HCT116 (cell line): Measurements from ENCODE around the gene CTSH. TPM values are rescaled to one million over a fixed set of nuclear protein-coding genes. Genes with fewer than 3 reads are reported as not detected.

Experiments
- ATAC-seq: fragments of 200-7000 bp; cut with Tn5 transposase; 2 replicates; pipeline ENCODE4 v1.9.1; 2020; ENCODE audit warnings: mild to moderate bottlenecking, moderate library complexity
- BruUV-seq: library from RNA; stranded (reverse); fragments of 400-500 nt; replicated peaks from 2 replicates; lab custom pipeline; 2021; lab: Mats Ljungman, UMichigan
- CTCF ChIA-PET: fragments of 300-600 bp; sonication (Branson Sonifier 250); formaldehyde crosslinking; loops from one replicate; lab custom pipeline; 2021; ENCODE audit warnings: antibody characterized with exemption; lab: Charles Lee
- POLR2A ChIA-PET: fragments of 300-600, 350-600 bp; sonication (Branson Sonifier 250); formaldehyde crosslinking; loops from one replicate; lab custom pipeline; 2021; ENCODE audit warnings: antibody characterized with exemption; lab: Charles Lee
- RAD21 ChIA-PET, 2 experiments: fragments of 300-600 bp; sonication (Branson Sonifier 250); formaldehyde crosslinking; loops; one replicate each; lab custom pipeline; 2023; ENCODE audit warnings: low total read pairs in 2 of 2; ENCODE audit not compliant: uncharacterized antibody in 2 of 2, unreplicated experiment in 2 of 2, low non-redundant PET in 1 of 2; lab: Charles Lee
- DNase-seq: peaks from one replicate; pipeline ENCODE4 v3.0.0-alpha.2; 2010; ENCODE audit warnings: low read depth, low spot score
- H2AFZ ChIP-seq: fragments of 200-600 bp; shearing (Covaris generic), sonication (generic); 2 replicates; pipeline ENCODE4 v1.6.1; 2017; ENCODE audit warnings: low read depth, mixed run types, mixed read lengths, antibody characterized with exemption, low read length; ENCODE audit not compliant: poor library complexity, severe bottlenecking
- H3K27ac ChIP-seq: 2 replicates; pipeline ENCODE4 v1.5.1; 2012; ENCODE audit warnings: low read depth, low read length
- H3K27me3 ChIP-seq: fragments of 200-600 bp; sonication (generic); 2 replicates; pipeline ENCODE4 v1.6.1; 2016; ENCODE audit warnings: mixed run types, low read length, mixed read lengths; ENCODE audit not compliant: insufficient read depth
- H3K36me3 ChIP-seq, 2 experiments: fragments of 200-500 bp in 1 of 2; fragments of 200-600 bp in 1 of 2; sonication (Bioruptor generic) in 1 of 2; sonication (generic) in 1 of 2; 2 replicates each; pipeline versions ENCODE4 v1.5.1 to v1.6.1; 2014 to 2016; ENCODE audit warnings: low read length in 2 of 2, inconsistent platforms in 1 of 2, mixed read lengths in 1 of 2, mixed run types in 1 of 2; ENCODE audit not compliant: insufficient read depth in 2 of 2, control insufficient read depth in 1 of 2
- H3K4me1 ChIP-seq, 2 experiments: fragments of 200-600 bp in 1 of 2; sonication (generic) in 1 of 2; 2 replicates each; pipeline versions ENCODE4 v1.5.1 to v1.6.1; 2012 to 2017; ENCODE audit warnings: low read length in 2 of 2, inconsistent platforms in 1 of 2, mild to moderate bottlenecking in 1 of 2, mixed read lengths in 1 of 2, mixed run types in 1 of 2, moderate library complexity in 1 of 2; ENCODE audit not compliant: insufficient read depth in 2 of 2, control insufficient read depth in 1 of 2
- H3K4me2 ChIP-seq: fragments of 200-600 bp; sonication (generic); 2 replicates; pipeline ENCODE4 v1.6.1; 2017; ENCODE audit warnings: mixed run types, low read length, mixed read lengths
- H3K4me3 ChIP-seq, 2 experiments: fragments of 200-600 bp in 1 of 2; sonication (generic) in 1 of 2; replicated peaks in 1 of 2; 2 replicates each; pipeline ENCODE4 v1.5.1; 2011 to 2016; ENCODE audit warnings: low read length in 2 of 2, control low read depth in 1 of 2, low read depth in 1 of 2, mild to moderate bottlenecking in 1 of 2, mixed read lengths in 1 of 2, mixed run types in 1 of 2
- H3K79me2 ChIP-seq: fragments of 200-600 bp; sonication (generic); 2 replicates; pipeline ENCODE4 v1.6.1; 2017; ENCODE audit warnings: mild to moderate bottlenecking, mixed run types, low read length, moderate library complexity, mixed read lengths; ENCODE audit not compliant: insufficient read depth
- H3K9ac ChIP-seq: fragments of 200-600 bp; sonication (generic); 2 replicates; pipeline ENCODE4 v1.6.1; 2016; ENCODE audit warnings: low read length, mixed read lengths
- H3K9me2 ChIP-seq: fragments of 200-600 bp; sonication (generic), shearing (Covaris generic); 2 replicates; pipeline ENCODE4 v1.6.1; 2017; ENCODE audit warnings: mixed run types, mild to moderate bottlenecking, moderate library complexity; ENCODE audit not compliant: insufficient read depth
- H3K9me3 ChIP-seq, 2 experiments: fragments of 200-500 bp in 1 of 2; fragments of 200-600 bp in 1 of 2; sonication (Bioruptor generic) in 1 of 2; sonication (generic) in 1 of 2; 2 replicates each; pipeline ENCODE4 v1.6.1; 2014 to 2017; ENCODE audit warnings: low read length in 2 of 2, mixed read lengths in 2 of 2, inconsistent platforms in 1 of 2, low read depth in 1 of 2, mild to moderate bottlenecking in 1 of 2, mixed run types in 1 of 2, moderate library complexity in 1 of 2; ENCODE audit not compliant: control insufficient read depth in 1 of 2, insufficient read depth in 1 of 2
- H4K20me1 ChIP-seq: fragments of 200-600 bp; sonication (generic), shearing (Covaris generic); 2 replicates; pipeline ENCODE4 v1.6.1; 2017; ENCODE audit warnings: mixed run types, mild to moderate bottlenecking, moderate library complexity; ENCODE audit not compliant: insufficient read depth
- ATF3 ChIP-seq: IDR thresholded peaks from 2 replicates; pipeline ENCODE4 v1.6.1; 2012
- CTCF ChIP-seq, 3 experiments: fragments of 200-600 bp in 1 of 3; sonication (generic) in 1 of 3; IDR thresholded peaks in 2 of 3; conservative IDR thresholded peaks in 1 of 3; 2 replicates each; pipeline ENCODE4 v1.5.1; 2012 to 2017; ENCODE audit warnings: low read depth in 2 of 3, low read length in 2 of 3, antibody characterized with exemption in 1 of 3, borderline replicate concordance in 1 of 3, control low read depth in 1 of 3, mild to moderate bottlenecking in 1 of 3, mixed read lengths in 1 of 3, mixed run types in 1 of 3, moderate library complexity in 1 of 3; ENCODE audit not compliant: insufficient read depth in 1 of 3
- POLR2AphosphoS5 ChIP-seq: IDR thresholded peaks from 2 replicates; pipeline ENCODE4 v1.6.1; 2011; ENCODE audit warnings: mild to moderate bottlenecking, low read depth, low read length, moderate library complexity
- RAD21 ChIP-seq: IDR thresholded peaks from 2 replicates; pipeline ENCODE4 v1.6.1; 2012; ENCODE audit warnings: low read depth, mild to moderate bottlenecking
- ZBTB33 ChIP-seq: IDR thresholded peaks from 2 replicates; pipeline ENCODE4 v1.6.1; 2011; ENCODE audit warnings: mild to moderate bottlenecking, low read length, moderate library complexity; ENCODE audit not compliant: insufficient replicate concordance; ENCODE audit errors: extremely low read depth
- ZFX ChIP-seq: fragments of 450-650 bp; IDR thresholded peaks from 2 replicates; pipeline ENCODE4 v1.6.1; 2017
- intact Hi-C: fragments of 100-400 bp; cut with micrococcal nuclease; formaldehyde crosslinking; loops from 2 replicates; pipeline ENCODE4 v1.10.0; 2022
- total RNA-seq: library from RNA; stranded (reverse); gene quantifications from one replicate; pipeline ENCODE4 v1.2.1, GENCODE V29; 2021; ENCODE audit not compliant: unreplicated experiment

CTSH gene
- total RNA-seq, 1 experiment from 2014 or later: 37.5 TPM

- H3K9me3 ChIP-seq: no peaks in the 10 kb centered on the region
- no peak overlapping the region for H2AFZ ChIP-seq
- peaks cover 10 to 26% of the 10 kb centered on the region in 2 experiments for H3K4me1 ChIP-seq
- no peak for ATAC-seq
- TF ChIP-seq ZBTB33 (no peak), POLR2AphosphoS5 (no peak; the same call in 1 of the 2 replicates), RAD21 (no peak), ZFX (no peak)
- DNase-seq: no peak
- ChIA-PET POLR2A (no interaction called here), RAD21 (no interaction called here), CTCF (no interaction called here)
- H3K36me3 ChIP-seq: peaks cover 0 to 3% of the 10 kb centered on the region in 2 experiments; a peak in 2 of 4 replicates
- no peaks in the 10 kb centered on the region for H3K79me2 ChIP-seq
- no peaks in the 10 kb centered on the region for H3K27me3 ChIP-seq
- no peak overlapping the region for H3K4me2 ChIP-seq
- no peak overlapping the region for H3K27ac ChIP-seq
- H4K20me1 ChIP-seq: no peaks in the 10 kb centered on the region
- BruUV-seq: no TSS peak
- no peak overlapping the region for H3K4me3 ChIP-seq
- no peaks in the 10 kb centered on the region for H3K9me2 ChIP-seq
- H3K9ac ChIP-seq: no peak overlapping the region
- intact Hi-C loops: no loop called here
Measured at GRCh38 chr15:78927077-78927790, 17.6 kb downstream of the CTSH start.

GRCh38 chr15:78925956-78926743, 18.7 kb downstream of the CTSH start:
- no peak overlapping the region for H3K27ac ChIP-seq
- POLR2A ChIA-PET: no interaction called here
- H3K9ac ChIP-seq: no peak overlapping the region
- no peak overlapping the region for H2AFZ ChIP-seq
- intact Hi-C loops: no loop called here
- no peaks in the 10 kb centered on the region for H4K20me1 ChIP-seq
- CTCF ChIA-PET: interaction anchor here (1.2 kb wide), 1 partner anchor 258 kb away, joined by 3 read pairs; no protein-coding TSS in a partner anchor
- RAD21 ChIA-PET: no interaction called here
- no peak overlapping the region for H3K4me3 ChIP-seq
- H3K36me3 ChIP-seq: peaks cover 0 to 13% of the 10 kb centered on the region in 2 experiments; a peak in 2 of 4 replicates
- BruUV-seq: no TSS peak
- ATAC-seq (peak; percentile 26; the same call in 1 of the 2 replicates), DNase-seq (no peak)
- no peaks in the 10 kb centered on the region for H3K9me3 ChIP-seq
- no peaks in the 10 kb centered on the region for H3K79me2 ChIP-seq
- no peaks in the 10 kb centered on the region for H3K9me2 ChIP-seq
- H3K4me2 ChIP-seq: no peak overlapping the region
- H3K27me3 ChIP-seq: no peaks in the 10 kb centered on the region
- TF ChIP-seq RAD21 (peak; percentile 34; the same call in 1 of the 2 replicates), ATF3 (no peak), CTCF (IDR thresholded peaks at IDR 0.05 in 2 of 3, conservative IDR thresholded peaks at IDR 0.05 in 1 of 3; ENCODE audit: borderline replicate concordance in 1 of 3, insufficient read depth in 1 of 3, low read depth in 2 of 3, low read length in 2 of 3) (peak in 2 of 3 experiments; percentile 5 to 47; a peak in 1 of 6 replicates)
- H3K4me1 ChIP-seq: peaks cover 7 to 18% of the 10 kb centered on the region in 2 experiments
